Putamen (tissue), 1 donor: ENCODE data around the gene ASF1A.
A peak's percentile ranks its signal among the peaks of the same experiment; 100 is the strongest.

Source experiments
- DNase-seq: peaks from one replicate; pipeline ENCODE4 v3.0.0-alpha.2; 2016; ENCODE audit warnings: low spot score

ASF1A gene

GRCh38 chr6:118913161-118913560 lies 19.2 kb downstream of the ASF1A start:
- DNase-seq = no peak

DNA sequence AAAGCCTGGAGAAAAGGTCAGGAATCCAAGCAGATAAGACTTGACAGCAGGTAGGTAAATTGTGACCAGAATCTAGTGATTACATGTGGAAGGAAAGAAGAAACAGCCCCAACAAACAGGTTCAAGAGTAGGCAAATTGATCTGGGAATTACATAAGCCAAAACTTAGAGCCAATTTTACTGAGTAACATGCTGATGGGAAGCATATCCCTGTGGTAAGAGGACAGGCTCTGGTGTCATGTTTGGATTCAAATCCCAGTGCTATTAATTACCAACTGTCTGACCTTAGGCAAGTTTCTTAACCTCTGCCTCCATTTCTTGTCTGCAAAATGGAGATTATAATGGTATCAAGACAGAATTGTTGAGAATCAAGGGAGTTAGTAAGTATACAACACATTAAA lies 20.6 kb downstream of the ASF1A start:
- DNase-seq = no peak

GRCh38 chr6:118917546-118918328 lies 23.8 kb downstream of the ASF1A start:
- DNase-seq = no peak

DNA sequence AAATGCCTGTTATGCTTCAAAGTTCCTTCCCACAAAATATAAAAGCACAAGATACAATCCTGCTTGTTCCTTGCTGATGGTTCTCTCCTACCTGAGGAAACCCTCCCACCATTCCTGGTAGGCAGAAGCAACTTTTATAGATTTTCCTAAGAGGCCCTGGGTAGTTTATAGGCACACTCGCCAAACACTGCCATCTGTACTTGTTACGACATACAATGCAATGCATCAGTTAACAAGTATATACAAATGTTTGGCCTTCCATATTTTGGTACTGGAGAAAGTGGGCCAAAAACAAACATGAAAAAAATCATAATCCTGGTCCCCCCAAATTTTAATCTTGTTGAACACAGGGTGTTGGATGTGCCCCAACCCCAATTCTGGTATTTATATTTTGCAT lies 24.4 kb downstream of the ASF1A start:
- DNase-seq = no peak

DNA sequence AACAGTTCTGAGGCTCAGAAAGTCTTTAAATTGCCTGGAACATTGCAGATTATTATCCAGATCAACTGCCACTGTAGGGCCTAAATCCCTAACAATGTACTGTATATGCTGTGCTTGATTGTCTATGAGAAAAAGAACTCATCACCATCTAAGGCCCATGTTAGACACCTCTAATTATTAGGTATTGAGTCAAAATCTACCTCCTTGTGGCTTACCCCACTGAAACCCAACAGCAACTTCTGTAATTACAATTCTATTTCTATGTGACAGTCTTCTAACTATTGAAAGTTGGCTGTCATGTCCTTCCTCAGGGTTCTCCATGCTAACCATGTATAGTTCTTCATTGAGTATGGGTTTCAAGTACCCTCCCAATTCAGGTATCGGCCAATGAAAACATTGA lies 27.1 kb downstream of the ASF1A start:
- DNase-seq = no peak

DNA sequence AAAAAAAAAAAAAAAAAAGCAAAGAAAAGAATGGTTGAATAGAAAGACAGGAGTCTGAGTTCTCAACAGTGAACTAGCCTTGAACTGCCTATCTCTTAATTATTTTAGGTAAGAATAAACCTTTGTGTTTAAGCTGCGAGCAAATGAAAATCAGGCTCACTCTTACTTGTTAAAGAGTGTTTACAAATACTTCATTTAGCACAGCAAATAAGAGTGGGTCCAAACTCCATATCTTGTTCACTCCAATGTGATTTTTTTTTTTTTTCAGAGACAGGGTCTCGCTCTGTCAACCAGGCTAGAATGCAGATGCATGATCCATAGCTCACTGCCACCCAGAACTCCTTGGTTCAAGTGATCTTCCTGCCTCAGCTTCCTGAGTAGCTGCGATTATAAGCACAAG lies 29.1 kb downstream of the ASF1A start:
- DNase-seq = no peak

DNA sequence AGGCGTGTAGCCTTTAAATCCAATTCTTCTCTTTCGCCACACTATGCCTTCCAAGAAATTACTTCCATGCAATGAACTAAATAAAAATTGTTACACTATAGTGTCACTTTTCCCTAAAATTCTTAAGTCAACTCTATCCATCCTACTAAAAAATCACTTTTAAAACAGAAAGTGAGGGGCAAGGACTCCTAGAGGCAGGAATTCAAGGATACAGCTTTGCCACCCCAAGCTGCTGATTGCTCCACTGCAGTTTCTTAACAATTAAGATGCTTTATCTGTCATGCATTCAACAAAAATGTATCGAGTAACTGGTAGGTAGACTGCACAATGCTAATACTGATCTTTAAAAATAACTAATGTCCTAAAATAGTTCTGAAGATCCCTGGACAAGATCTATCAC lies 36.7 kb downstream of the ASF1A start:
- DNase-seq = no peak

DNA sequence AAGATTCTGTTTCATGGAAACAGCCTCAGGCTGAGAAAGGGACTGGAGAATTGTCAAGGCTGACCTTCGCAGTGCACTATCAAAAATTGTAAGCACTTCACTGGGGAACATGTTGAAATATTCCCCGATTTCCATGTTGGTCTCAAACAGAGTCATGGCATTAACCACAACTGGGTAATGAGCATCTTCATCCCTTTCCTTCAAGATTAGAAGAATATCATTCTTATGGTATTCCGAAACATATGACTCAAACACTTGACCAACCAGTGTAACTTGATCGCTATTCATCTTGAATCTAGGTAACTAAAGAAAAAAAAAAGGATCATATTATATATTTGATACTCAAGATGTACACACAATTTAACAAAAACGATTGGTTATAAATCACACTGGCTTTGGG lies 37.5 kb downstream of the ASF1A start:
- no peak for DNase-seq

GRCh38 chr6:118932421-118932820 lies 38.5 kb downstream of the ASF1A start:
- no peak for DNase-seq

DNA sequence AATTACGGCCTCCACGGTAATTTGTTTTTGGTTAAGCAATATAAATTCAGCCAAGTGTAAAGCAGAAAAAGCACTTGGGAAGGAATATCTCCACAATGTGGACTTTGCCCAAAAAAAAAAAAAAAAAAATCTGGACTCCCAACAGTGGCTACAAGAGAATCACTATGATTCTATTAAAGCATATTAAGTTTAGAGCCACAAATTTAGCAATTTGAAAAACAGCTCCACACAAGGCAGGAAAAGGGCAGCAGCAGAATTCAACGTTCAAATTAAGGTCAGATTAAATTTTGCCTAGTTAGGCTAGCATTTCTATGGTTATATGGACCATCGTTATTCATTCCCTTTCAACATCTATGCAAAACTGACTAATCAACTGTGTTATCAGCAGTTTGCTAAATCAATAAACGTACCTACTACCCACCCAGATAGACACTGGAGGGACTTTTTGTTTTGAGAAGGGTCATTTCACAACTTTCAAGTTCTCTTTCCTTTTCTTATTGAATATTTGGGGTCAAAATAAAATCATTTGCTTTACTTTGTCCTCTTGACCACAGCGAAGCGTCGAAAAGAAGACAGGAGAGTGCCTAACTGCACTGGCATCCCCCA lies 40.0 kb downstream of the ASF1A start:
- no peak for DNase-seq

GRCh38 chr6:118934461-118935330 lies 40.7 kb downstream of the ASF1A start, which contains the start of gene MCM9:
MCM9 (minus strand) TSS chr6:118935159; CDS start chr6:118931723, 3,436 bp downstream.
- peak; percentile 89 for DNase-seq

- no peak for DNase-seq
These were observed 41.3 kb downstream of the ASF1A start for GRCh38 chr6:118935331-118935668.

GRCh38 chr6:118935978-118936703 lies 42.2 kb downstream of the ASF1A start:
- no peak for DNase-seq

- DNase-seq = peak; percentile 40
These were observed 45.7 kb downstream of the ASF1A start for GRCh38 chr6:118939683-118940082.

DNA sequence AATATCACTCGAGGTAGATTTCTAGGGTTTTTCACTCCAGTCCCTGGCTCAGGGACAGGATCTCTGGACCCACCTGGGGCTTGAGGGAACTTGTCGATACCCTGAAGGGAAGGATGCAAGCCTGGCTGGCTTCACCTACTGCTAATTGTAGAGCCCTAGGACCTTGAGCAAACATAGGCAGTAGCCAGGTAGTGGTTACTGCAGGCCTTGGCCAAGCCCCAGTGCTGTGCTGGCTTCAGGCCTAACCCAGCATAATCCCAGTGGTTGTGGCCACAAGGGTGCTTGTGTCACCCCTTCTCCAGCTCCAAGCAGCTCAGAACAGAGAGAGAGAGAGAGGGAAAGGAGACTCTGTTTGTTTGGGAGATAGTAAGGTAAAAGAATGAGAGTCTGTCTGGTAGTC lies 46.8 kb downstream of the ASF1A start:
- DNase-seq = no peak

- no peak for DNase-seq
These were observed 51.3 kb downstream of the ASF1A start for GRCh38 chr6:118945217-118945616.

- DNase-seq = no peak
These were observed 58.7 kb downstream of the ASF1A start for GRCh38 chr6:118952683-118953082.

- DNase-seq = no peak
These were observed 59.4 kb downstream of the ASF1A start for GRCh38 chr6:118953391-118953790.
